GM10266 (cell line): ENCODE measurements around the gene SMIM33.
"Not testable (repeated sequence)": the region's sequence is repeated elsewhere in the genome, so short reads cannot be mapped to it uniquely, and the experiment has no call there.

ENCODE experiments used
- DNase-seq: peaks from one replicate; pipeline ENCODE4 v3.0.0; 2012; ENCODE audit errors: extremely low spot score
- TF ChIP-seq, protein P1 (sequence below): IDR thresholded peaks from 2 replicates; pipeline ENCODE4 v1.5.1; 2012; ENCODE audit warnings: mild to moderate bottlenecking, low read depth; ENCODE audit not compliant: control insufficient read depth, insufficient read depth; ENCODE audit errors: missing control alignments

The SMIM33 gene

DNA sequence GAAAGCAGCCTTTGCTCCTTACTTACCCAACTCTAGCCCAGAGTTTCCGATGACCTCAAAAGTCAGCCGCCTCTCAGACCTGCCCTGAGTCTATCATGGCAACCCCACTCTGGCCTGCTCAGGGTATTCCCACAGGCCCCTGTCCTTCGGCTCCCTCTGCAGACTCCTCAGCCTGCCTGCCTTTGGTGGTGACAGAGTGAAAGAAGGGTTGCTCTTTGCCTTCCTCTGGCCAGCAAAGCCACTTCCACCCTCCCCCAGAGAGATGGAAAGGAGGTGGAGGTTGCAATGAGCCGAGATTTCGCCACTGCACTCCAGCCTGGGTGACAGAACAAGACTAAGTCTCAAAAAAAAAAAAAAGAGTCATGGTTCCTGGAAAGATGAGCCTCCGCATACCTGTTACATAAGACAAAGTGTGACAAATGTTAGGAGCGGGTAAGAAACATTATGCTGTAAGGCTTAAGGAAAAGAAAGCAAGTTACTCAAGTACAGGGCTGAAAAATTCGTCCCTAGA, 2.3 kb upstream of the SMIM33 start:
- TF ChIP-seq, protein P1, sequence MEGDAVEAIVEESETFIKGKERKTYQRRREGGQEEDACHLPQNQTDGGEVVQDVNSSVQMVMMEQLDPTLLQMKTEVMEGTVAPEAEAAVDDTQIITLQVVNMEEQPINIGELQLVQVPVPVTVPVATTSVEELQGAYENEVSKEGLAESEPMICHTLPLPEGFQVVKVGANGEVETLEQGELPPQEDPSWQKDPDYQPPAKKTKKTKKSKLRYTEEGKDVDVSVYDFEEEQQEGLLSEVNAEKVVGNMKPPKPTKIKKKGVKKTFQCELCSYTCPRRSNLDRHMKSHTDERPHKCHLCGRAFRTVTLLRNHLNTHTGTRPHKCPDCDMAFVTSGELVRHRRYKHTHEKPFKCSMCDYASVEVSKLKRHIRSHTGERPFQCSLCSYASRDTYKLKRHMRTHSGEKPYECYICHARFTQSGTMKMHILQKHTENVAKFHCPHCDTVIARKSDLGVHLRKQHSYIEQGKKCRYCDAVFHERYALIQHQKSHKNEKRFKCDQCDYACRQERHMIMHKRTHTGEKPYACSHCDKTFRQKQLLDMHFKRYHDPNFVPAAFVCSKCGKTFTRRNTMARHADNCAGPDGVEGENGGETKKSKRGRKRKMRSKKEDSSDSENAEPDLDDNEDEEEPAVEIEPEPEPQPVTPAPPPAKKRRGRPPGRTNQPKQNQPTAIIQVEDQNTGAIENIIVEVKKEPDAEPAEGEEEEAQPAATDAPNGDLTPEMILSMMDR: no peak

DNA sequence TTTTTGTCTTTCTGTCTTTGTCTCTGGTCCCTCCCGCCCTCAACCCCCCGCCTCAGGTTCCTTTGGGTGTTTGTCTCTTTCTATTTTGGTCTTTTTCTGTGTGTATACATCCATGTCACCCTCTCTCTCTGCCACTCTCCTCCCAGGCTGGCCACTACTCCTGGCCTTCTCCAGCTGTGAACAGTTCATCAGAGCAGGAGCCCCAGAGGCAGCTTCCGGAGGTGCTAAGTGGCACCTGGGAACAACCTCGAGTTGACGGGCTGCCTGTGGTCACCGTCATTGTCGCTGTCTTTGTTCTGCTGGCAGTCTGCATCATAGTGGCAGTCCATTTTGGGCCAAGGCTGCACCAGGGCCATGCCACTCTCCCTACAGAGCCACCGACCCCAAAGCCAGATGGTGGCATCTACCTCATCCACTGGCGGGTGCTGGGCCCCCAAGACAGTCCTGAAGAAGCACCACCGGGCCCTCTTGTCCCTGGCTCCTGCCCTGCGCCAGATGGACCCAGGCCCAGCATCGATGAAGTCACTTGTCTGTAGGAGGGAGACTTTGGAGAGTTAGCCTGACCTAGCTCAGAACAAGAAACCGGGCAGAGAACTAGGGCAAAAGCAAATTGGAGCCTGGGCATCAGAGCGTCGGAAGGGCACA, 1.7 kb downstream of the SMIM33 start:
- TF ChIP-seq, protein P1: no peak
- no peak for DNase-seq

More for the DNA sequence above, 2.3 kb upstream of the SMIM33 start:
- no peak for DNase-seq

DNA sequence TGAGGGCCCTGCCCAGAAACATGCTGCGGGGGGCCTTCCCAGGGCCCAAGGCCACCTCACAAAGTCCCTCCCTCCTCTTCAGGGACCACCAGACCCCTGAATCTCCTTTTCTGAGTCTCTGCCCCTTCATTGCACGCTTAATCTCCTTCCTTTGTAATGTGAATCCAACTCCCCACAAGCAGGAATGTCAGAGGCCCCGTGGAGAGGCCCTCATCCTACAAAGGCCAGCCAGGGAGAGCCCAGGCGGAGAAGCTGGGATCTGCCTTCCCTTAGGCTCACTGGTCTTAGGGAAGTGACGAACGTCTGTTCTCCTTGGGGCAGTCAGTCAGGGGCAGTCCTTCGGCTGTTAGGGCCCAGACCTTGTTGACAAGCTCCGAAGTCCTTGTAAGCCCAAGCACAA, 2.3 kb downstream of the SMIM33 start:
- no peak for DNase-seq
- TF ChIP-seq, protein P1: no peak

DNA sequence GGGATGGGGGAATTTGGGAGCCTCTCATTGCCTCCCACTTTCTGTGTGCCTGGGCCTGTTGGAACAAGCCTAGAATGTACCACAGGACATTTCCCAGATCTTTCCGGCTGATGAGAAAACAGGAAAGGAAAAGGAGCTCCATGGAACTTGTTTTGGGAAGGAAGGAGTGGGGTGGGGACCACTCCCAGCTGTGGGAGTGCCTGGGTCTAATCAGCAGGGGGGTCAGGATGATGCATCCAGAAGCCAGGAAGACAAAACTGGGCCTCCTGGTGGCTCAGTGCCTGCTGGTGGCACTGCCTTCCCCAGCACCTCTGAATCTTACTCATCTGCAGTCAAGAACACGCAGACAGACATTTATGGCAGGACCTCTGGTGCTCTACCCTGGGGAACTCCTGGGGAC, 2.8 kb downstream of the SMIM33 start:
- TF ChIP-seq, protein P1: no peak
- no peak for DNase-seq

DNA sequence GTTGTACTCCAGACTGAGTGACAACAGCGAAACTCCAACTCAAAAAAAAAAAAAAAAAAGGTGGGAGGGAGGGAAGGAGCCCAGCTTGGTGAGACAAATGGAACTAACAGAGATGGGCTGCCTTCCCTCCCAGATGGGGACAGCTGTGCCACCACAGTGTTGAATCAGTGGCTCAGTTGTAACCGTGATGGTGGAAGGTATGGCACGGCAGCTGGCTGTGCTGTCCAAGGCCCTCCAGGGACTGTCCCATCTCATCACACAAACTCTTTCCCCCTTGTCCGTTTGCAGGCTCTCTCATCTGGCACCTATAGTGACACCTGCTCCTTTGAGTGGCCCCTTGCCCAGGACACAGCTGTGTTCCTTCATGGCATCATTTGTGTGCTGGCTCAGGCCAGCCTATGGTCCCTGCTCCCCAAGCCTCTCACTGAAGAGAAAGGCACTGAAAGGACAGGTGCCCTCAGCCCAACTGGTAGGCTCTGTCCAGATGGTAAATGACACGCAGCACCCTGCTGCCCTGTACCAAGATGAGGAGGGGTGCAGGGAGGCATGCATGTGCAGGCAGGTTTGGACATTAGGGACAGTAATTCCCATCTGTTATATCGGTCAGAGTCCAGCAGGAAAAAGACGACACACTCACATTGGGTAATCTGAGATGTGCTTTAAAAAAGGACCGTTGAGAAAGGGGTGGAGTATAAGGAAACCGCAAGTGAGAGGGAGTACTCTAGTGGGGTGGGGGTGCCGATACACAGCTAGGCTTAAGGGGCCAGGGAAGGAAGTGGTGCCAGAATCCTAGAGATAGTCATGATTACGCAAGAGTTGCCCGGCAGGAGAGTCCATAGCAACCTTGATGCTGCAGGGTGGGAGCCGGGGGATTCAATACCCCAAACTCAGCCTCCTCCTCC, 4.3 kb downstream of the SMIM33 start:
- TF ChIP-seq, protein P1: no peak
- no peak for DNase-seq

DNA sequence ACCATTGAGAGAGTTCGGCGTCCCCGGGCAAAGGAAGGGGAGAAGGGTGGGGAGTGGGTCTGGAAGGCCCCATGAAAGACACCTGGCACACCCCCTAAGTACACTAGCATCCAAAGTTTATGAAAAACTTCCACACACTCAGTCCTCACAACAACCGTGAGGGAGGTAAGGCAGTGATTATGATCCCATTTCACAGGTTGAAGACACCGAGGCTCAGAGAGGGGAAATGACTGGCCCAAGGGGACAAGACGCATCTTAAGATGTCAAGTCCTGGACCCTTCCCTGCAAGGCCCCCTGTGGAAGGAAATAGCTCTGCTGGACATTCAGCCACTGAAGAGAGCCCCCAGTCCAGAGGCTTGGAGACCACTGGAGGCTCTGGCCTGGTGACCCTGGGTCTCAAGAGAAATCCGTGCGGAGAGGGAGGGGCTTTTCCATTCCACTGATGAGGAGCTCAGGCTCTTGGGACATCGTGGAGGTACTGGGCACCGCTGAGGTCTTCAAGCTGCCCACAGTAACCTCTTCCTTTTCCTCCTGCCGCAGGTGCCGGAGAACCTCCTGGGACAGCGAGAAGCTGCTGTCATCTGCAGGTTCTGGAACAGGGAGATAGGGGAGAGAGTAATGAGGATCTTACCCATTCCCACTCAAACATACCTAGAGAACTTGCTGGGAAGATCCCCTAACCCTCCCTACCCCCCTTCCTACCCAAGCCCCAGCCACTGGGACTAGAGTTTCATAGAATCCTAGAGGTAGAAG, 5.2 kb downstream of the SMIM33 start:
- DNase-seq: no peak
- TF ChIP-seq, protein P1: no peak

DNA sequence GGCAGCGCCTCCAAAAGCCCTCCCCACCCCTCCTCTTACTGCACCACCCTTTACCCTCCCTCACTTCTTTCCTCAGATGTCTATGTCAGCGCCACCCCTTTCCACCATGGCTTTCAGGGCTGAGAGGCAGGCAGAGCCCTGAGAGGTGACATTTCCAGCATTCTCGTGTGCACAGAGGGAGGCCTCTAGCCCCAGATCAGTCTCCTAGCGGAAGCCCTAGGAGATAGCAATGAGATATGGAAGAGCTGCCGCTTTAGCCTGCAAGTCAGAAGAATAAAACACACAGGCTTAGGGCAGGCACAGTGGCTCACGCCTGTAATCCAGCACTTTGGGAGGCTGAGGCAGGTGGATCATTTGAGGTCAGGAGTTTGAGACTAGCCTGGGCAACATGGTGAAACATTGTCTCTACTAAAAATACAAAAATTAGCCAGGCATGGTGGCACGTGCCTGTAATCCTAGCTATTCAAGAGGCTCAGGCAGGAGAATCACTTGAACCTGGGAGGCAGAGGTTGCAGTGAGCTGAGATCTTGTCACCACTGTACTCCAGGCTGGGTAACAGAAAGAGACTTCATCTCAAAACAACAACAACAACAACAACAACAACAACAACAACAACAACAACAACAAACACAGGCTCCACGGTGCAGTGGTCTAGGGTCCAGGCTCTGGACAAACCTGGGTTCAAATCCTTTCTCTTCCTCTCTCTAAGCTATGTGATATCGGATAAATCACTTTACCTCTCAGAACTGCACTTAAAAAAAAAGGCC, 8.0 kb downstream of the SMIM33 start:
- DNase-seq: not testable (repeated sequence)

DNA sequence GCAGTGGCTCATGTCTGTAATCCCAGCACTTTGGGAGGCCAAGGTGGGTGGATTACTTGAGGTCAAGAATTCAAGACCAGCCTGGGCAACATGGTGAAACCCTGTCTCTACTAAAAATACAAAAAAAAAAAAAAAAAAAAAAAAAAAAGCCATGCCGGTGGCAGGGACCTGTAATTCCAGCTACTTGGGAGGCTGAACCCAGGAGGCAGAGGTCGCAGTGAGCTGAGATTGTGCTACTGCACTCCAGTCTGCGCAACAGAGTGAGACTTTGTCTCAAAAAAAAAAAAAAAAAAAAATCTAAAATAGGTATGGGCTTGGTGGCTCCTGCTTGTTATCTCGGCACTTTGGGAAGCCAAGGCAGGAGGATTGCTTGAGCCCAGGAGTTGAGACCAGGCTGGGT, 8.9 kb downstream of the SMIM33 start:
- not testable (repeated sequence) for DNase-seq
